EL (cell line): ENCODE measurements around the gene CACNA2D2.

ENCODE experiments used
- DNase-seq: peaks from one replicate; pipeline ENCODE4 v3.0.0-alpha.2; 2016

CACNA2D2 gene

DNA sequence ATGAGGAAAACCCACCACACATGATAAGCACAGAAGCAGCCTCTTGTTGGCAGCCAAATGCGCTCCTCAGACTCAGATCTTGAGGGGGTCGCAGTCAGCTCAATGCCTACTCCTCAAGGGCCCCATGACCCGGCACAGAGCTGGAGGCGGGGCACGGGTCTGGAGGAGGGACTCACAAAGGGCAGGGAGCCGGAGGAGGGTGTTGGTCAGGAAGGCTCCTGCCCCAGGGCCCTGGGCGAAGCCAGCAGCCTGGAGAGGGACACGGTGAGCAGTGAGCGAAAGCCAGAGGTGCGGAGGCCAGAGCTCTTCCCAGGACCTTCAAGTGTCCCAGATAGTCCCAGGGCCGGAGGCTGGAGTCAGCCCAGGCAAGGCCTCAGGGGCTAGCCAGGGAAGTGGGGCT lies 9.8 kb downstream of the CACNA2D2 start:
- no peak for DNase-seq

DNA sequence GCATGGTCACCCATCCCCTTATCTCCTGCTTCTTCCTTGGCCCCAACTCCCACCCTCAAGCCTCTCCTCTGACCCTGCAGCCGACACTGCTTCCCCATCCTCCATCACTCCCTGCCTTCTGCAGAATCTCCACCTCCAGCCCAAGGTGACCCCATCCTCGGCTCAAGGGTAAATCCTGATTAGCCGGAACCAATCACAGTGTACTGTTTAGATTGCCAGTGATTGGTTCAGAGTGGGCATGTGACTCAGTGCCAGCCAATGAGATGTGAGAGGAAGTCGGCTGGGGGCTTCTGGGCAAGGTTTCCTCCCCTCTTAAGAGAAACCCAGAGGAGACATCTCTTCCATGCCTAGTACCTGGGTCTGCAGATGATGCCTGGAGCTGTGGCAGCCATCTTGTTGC lies 10.3 kb downstream of the CACNA2D2 start:
- no peak for DNase-seq

DNA sequence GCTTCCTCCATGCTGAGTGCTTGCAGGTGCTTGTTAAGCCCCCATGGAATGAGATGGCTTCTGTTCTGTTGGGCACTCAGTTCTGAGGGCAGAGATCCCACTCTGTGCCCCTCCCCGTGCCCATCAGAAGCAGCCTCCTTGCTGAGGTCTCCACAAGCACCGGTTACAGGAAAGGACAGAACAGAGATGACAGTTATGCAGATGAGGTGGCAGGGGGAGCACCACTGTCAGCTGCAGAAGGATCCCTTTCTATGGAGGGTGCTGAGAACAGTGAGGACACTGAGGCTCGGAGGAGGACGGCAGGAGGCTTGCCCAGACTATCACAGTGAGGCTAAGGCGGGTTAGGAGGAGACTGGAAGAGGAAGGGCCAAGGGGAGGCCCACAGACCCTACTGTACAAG lies 12.4 kb downstream of the CACNA2D2 start:
- no peak for DNase-seq

DNA sequence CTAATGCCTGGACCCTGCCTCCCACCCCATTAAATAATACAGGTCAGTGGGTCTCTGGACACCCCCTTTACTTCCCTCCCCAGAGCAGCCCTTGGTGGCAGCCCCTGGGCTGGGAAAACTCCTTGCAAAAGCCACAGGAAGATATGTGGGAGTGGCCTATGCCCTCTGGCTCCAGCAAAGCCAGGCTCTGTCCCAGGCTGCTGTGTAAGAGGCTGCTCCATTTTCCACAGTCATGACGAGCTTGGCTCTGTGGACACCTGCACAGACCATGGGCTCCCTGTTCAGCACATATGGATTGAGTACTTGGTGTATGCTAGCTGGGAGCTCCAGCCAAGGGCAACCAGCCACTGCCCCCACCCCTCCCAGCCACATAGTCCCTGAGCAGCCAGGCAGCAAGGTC lies 13.0 kb downstream of the CACNA2D2 start:
- DNase-seq, result no peak

DNA sequence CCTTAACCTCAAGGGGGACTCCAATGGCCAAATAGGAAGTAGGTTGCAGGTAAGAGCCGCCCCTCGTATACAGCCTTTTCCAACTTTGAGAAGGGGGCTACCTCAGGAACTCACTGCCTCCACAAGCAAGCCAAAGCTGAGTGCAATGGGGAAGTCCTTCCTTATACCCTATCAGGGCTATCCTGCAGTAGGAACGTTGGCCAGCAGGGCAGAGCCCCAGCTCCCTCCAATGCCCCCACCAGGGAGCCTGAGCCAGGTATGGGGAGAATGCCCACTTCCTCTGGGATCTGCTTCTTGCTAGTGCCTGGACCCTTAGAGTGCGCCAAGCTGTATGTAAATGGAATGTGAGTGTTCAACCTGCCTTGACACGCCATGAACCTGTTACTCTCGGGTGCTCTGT lies 16.3 kb downstream of the CACNA2D2 start:
- DNase-seq, result no peak

DNA sequence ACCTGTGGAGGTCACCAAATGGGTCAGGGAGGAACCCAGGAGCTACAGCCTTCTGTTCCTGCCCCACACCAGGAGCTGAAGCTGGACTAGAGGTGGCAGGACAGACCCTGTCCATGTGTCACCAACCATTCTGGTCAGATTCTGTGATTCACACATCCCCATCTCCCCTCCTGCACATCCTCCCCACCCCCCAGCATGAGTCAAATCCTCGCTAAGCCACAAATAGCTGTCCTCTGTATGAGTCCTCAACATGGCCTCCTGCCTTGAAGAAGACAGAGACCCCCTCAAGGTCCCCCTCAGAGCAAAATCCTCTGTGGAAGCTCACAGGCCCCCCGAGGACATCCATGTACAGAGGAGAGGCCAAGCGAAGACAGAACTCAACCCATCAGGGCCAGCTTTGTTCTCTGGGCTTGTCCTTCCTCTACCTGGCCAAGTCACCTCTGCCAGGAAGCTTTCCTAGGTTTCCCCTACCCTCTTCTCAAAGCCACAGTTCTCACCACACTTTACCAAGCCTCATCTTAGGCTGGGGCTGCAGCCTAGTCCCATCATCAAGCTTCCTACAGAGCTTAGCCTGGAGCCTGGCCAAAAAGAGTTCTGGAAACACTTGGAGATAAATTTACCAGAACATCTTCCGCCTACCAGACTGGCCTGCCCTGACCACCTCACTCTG lies 17.1 kb downstream of the CACNA2D2 start:
- peak; percentile 48 for DNase-seq

DNA sequence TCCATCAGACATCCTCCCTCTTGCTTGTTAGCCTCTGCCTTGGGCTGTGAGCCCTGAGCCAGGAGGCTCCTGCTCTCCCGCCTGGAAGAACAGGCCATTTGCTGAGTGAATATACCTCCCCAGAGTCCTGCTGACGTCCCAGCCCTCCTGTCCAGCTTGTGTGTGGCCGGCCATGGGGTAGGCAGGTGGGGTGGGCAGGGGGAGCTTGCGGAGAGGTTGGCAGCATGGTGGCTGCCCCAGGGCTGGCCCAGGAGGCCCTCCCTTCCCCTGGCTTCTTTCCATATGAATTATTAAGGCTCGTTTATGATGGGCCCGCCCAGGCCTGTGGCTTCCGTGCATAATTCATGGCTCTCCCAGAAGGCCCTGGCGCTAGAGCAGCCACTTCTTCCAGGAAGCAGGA lies 18.7 kb downstream of the CACNA2D2 start:
- no peak for DNase-seq

DNA sequence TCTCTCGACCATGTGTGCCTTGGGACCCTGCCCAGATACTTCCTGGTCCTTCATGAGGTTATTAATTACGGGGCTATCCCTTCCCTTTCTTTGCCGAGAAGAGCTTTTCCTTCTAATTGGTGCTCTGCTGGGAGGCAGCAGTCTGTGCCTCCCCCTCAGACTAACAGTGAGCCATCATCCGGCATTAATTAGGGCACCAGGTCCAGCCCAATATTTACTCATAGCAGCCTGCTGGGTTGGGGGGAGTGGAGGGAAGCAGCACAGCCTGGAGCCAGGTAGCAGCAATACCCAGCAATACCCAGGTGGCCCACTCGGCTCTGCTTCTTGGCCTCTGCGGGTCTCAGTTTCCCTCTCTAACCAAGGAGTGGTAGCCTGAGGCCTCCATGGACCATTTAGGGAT lies 20.1 kb downstream of the CACNA2D2 start:
- no peak for DNase-seq

DNA sequence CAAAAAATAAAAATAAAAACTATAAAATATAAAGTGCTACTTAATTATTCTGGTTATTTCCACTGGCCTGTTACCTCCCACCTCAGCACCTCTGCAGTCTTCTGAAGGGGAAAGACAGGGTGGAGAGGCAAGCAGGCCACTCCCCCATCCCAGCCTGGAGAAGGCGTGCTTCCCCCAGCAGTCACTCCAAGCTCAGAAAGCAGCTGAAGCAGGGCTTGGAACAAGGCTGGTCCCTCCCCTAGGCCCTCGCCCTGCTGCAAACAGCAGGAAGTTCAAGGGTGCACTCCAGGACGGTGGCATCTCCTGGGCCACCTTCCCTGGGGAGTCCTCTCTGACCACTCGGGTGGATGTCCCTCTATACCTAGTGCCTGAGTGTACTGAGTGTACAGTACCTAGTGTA lies 21.4 kb downstream of the CACNA2D2 start:
- no peak for DNase-seq

DNA sequence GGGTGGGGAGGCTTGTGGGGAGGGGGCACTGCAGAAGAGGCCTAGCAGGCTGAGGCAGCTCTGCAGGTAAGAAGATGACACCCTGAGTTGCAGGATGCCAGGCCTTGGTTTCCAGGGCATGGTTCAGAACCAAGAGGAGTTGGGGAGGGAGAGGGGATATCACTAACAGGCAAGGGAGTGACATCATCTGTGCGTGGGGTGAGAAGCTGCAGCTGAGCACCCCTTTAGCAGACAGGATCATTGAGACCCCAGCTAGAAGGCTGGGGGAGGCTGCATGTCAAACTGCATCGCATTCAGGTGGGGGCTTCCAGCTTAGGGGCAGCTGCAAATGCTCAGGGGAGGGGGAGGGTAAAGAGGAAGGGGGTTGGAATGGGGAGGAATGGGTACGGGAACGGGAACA lies 23.0 kb downstream of the CACNA2D2 start:
- no peak for DNase-seq

DNA sequence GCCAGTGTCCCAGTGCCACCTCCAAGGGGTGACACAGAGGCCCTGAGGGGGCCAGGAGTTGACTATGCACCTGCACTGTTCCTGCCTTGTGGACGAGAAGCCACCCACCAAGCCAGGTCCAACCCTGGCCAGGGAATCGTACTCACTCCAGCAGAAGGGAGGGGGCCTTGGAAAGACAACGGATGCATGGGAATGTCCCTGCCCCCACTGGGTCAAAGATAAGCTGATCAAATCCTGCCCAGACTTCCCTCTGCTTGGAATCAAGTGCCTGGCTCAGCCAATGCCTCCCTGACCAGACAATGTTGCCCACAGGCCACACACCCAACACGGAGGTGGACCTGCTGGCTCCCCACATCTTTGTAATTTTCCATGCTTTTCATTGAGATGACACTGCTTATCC lies 23.9 kb downstream of the CACNA2D2 start:
- no peak for DNase-seq

DNA sequence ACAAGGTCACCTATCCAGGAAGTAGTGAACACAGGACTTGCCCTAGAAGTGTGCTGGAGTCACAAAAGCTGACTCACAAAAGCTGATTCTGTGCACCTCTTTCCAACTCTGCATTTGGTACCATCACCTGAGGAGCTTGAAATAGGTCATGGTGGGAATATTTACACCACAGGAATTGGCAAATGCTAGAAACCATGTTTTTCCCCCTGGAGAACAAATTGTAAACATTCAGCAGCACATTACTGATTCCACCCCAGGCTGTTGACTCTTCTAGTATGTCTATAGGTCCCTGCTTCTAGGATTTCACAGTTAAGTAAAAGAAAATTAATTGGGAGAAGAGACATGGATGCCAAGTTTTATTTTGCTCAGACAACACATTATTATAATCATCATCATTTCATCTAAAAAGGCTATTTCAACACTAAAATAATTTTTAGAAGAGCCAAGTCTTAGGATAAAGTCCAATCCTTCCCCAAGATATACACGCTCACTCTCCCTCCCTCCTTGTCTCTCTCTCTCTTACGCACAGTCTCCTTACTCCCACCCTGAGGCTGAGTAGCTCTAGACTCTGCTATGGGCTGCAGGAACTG lies 24.7 kb downstream of the CACNA2D2 start:
- DNase-seq, result no peak

DNA sequence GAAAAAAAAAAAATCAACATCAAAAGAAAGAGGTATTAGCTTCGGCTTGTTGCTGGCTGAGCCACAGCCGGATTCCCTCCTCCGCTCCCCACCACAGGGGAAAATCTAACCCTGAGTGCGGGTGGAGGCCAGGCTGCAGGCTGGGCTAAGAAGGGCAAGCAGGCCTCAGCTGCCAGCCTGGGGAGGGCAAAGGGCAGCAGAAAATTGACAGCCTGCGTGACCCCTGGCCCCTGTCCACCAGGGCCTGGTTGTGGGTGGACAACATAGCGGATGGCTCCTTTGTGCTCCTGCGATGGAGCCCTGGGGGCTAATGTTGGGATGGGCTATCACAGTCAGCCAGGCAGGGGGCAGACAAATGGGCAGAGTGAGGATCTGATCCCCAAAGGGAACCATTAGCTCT lies 25.4 kb downstream of the CACNA2D2 start:
- DNase-seq, result no peak

DNA sequence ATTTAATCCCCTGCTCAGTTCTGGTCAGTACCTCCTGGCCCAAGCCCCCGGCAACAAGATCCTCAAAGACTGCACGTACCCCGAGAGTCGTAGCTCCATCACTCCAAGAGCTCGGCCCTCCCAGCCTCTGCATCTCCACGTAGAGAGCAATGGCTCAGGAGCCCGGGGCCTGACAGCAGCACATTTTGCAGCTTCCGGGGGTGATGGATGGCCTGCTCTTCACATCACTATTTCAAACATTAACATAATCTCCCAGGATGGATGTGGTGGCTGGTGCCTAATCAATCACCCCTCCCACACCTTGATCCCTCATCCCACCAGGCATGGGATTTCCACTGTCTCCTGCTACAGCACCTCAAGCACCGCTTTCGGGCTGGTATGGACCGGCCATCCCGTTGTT lies 28.1 kb downstream of the CACNA2D2 start:
- DNase-seq, result no peak

DNA sequence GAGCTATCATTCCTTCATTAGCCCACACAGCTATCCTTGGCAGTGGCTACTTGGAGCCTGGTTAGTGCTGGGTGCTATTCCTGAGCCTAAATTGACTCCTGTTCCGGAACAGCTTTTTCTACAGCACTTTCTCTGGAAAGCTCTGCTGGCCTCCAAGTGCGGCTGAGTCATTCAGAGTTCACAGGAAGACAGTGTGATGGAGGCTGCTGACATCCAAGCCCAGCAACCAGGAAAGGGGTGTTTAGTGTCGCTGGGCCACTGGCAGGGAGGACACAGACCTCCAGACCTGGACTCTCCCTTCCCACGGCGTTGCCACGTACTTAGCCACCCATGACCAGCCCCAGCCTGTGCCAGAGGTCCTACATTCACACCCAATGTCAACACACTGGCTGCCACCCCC lies 28.7 kb downstream of the CACNA2D2 start:
- peak; percentile 30 for DNase-seq

DNA sequence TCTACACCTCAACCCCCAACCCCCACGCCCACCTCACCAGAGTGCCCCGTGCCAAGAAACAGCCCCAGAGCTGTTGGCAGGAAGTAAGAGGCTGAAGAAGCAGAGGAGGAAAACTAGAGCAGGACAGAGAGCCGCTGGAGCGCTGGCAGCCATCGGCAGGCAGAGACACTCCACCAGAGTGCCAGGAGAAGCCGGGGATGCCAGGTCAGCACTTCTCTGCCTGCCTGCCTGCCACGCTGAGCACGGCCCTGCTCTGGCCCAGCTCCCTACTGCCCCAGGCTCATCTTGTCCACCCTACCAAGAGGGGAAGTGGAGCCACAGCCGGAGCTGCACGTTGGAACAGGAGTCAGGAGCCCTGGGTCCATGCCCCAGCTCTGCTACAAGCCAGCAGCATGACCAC lies 29.7 kb downstream of the CACNA2D2 start:
- DNase-seq, result no peak

DNA sequence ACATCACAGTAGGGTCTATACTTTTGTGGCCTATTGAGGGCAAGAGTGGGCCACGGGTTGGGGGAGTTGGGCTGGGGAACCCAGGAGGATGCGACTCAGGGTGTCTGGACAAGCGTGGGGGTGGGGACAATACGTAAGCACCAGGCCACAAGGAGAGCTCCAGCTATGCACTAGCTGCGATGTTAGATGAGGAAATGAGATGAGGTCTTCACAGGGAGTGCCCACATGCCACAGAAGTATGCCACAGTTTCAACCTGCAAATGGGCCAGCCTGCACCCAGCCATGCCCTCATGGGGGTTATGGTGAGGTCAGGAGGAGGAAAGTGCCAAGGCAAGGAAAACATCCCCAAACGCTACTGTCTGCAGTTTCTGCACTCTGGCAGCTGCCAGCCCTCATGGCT lies 30.5 kb downstream of the CACNA2D2 start:
- no peak for DNase-seq

DNA sequence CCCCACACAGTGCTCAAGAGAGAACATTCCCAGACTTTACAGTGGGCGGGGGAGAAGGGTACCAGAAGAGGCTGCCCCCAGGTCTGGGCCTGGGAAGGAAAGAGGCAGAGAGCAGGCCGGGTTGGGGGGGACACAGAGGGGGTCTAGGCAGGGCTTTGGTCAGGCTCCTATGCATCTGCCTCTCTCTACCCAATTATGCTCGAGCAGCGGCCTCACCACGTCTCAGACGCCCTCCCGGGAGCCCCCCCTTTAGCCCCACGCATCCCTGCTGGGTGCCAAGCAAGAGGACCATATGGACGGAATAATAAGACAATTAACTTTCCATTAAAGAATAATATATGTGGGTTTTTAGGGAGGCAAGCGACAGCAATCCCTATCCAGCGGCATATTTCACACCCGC lies 32.8 kb downstream of the CACNA2D2 start:
- DNase-seq, result no peak

DNA sequence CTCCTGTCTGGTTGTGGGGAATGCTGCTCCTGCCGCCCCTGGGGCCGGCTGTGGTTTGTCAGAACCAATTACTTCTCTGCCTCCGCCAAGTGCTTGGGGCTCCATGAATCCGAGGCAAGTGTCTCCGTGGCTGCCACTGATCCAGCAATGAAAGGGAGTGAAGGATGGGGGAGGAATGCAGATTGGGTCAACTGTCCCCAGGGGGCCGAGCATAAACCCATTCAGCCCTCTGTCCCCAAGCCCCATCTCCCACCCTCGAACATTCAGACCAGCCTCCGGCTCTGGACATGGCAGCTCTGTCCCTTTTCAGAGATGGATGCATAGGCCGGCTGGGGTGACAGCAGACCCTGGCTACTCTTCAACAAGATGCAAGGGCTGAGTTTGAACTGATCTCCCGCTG lies 35.5 kb downstream of the CACNA2D2 start:
- DNase-seq, result no peak

DNA sequence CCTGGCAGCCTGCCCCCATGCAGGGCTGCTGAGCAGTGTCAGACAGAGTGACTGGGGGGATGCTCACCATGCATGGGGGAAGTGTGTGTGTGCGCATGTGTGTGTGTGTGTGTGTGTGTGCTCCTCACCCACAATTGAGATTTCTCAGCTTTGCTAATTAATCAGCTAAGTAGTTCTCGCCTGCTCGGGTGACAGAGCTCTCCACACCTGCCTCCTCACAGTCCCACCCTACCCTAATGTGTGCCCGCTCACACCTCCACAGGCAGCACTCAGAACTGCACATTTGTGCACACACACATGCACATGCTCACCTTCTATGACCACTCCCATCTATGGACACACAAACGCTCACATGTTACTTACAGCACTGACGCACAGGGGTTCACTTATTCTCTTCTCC lies 37.3 kb downstream of the CACNA2D2 start:
- no peak for DNase-seq

DNA sequence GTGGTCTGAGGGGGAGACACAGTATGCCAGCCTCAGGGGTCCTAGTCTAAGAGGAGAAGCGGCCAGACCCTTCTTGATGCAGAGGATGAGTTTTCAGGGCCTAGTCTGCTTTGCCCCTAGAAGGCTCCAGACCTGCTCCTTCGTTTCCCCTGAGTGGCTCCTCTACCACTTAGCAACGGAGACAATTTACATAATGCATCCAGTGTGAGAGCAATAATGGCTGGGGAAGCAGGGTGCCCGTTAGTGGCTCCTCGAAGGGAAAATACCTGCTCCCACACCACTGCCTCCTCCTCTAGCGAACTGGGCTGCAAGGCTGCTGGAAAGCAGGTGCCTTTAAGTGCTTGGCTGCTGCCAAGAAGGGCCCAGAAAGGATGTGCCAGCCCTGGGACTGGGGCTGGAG lies 38.9 kb downstream of the CACNA2D2 start:
- no peak for DNase-seq

DNA sequence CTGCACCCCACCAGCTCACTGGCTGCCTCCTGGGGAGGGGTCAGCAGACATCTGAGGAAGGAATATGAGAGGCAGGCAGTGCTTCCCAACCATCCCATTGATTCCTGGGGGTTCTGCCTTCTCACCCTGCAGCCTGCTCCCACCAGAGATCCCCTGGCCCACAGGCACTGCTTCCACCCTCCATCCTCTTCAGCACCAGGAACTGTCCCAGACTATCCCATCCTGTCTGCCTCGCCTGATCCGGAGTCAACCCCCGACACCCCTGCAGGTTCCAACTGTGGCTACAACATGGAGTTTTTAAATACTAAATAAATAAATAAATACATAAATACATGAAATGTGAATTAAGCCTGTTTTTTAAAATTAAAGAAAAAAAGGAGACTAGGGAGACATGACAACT lies 43.6 kb downstream of the CACNA2D2 start:
- no peak for DNase-seq

DNA sequence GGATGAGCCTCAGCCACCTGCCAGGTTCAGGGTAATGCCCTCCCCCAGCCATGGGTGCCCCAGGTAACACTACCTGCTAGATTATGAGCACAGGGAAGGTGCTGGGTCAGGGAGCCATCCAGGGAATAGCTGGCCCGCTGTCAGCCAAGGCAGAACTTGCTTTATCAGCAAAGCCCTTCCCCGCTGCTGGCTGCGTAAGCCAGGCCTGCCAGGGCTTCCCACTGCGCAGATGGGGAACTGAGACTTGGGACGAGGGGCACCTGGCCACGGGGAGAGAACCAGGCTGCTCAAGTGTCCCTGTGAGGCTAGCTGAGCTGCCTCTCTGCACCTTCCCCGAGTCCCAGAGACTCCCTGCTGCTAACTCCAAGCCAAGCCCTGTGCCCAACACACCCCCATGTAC lies 45.4 kb downstream of the CACNA2D2 start:
- no peak for DNase-seq

DNA sequence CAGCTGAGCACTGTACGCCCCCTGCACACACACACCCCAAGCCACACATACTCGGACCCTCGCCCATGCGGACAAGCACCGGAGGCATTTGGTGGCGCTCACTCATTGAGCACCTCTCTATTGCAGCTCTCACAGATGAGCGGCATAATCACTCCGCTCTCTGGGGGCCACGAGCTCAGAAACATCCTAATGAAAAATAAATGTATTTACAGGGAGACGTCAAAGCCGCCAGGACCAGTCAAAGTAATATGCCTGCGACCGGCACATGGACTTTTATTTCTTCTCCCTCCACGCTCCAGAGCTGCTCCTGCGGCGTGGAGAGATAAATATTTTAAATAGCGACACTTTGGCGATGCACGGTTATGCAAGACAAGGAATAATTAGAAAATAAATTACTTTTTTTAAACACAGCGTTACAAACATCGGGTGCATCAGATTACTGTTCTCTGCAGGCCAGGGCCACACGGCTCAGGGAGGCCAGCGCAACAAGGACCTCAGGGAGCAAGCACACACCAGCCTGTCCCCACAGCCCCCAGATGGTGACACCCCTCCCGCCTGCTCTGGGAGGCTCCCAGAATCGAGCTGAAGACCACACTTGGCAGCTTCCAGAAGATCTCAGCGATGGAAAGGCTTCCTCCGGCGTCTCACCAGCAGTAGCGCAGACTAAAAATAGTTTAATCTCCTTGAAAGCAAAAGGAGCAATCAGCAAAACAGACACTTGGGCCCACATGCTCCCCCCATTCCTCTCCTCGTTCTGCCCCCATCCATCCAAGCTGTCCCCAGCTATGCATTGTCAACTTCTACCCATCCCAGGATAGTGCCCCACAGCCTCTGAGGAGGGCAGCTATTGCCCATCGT lies 48.0 kb downstream of the CACNA2D2 start:
- DNase-seq, result no peak
